H9 (cell line): ENCODE data around the gene GBP3. TPM values are rescaled to one million over a fixed set of nuclear protein-coding genes. Genes with fewer than 3 reads are reported as not detected.
"Not testable (repeated sequence)": the region's sequence is repeated elsewhere in the genome, so short reads cannot be mapped to it uniquely, and the experiment has no call there.

ENCODE experiments used
- DNase-seq: peaks from one replicate; pipeline ENCODE4 v3.0.0-alpha.2; 2017
- H2AFZ ChIP-seq: one replicate; pipeline ENCODE4 v1.6.1; 2013; ENCODE audit warnings: mild to moderate bottlenecking, low read length, control low read depth, moderate library complexity
- H2AK5ac ChIP-seq: 2 replicates; pipeline ENCODE4 v1.6.1; 2013; ENCODE audit warnings: low read length, control low read depth, mixed read lengths; ENCODE audit not compliant: insufficient read length
- H2BK120ac ChIP-seq: one replicate; pipeline ENCODE4 v1.6.1; 2013; ENCODE audit warnings: low read depth, mild to moderate bottlenecking, low read length, control low read depth, inconsistent platforms; ENCODE audit not compliant: poor library complexity, severe bottlenecking
- H2BK12ac ChIP-seq: 2 replicates; pipeline ENCODE4 v1.6.1; 2013; ENCODE audit warnings: low read length, control low read depth, mixed read lengths, low read depth; ENCODE audit not compliant: insufficient read length
- H2BK15ac ChIP-seq: 2 replicates; pipeline ENCODE4 v1.6.1; 2013; ENCODE audit warnings: low read depth, low read length, control low read depth
- H2BK20ac ChIP-seq: one replicate; pipeline ENCODE4 v1.6.1; 2013; ENCODE audit warnings: low read depth, mild to moderate bottlenecking, low read length, control low read depth, inconsistent platforms; ENCODE audit not compliant: poor library complexity, severe bottlenecking
- H2BK5ac ChIP-seq: 2 replicates; pipeline ENCODE4 v1.6.1; 2013; ENCODE audit warnings: low read length, control low read depth, mixed read lengths; ENCODE audit not compliant: insufficient read length
- H3K14ac ChIP-seq: 2 replicates; pipeline ENCODE4 v1.6.1; 2013; ENCODE audit warnings: low read length, control low read depth; ENCODE audit not compliant: insufficient read depth
- H3K18ac ChIP-seq: 2 replicates; pipeline ENCODE4 v1.6.1; 2013; ENCODE audit warnings: low read depth, mild to moderate bottlenecking, mixed read lengths, low read length, control low read depth; ENCODE audit not compliant: insufficient read length
- H3K23ac ChIP-seq: 2 replicates; pipeline ENCODE4 v1.6.1; 2013; ENCODE audit warnings: low read length, control low read depth, mixed read lengths, low read depth; ENCODE audit not compliant: insufficient read length
- H3K23me2 ChIP-seq: 2 replicates; pipeline ENCODE4 v1.6.1; 2013; ENCODE audit warnings: low read depth, mild to moderate bottlenecking, mixed read lengths, low read length, control low read depth; ENCODE audit not compliant: insufficient read length, poor library complexity, severe bottlenecking
- H3K27ac ChIP-seq: 2 replicates; pipeline ENCODE4 v1.5.1; 2013; ENCODE audit warnings: low read length, control low read depth, mixed read lengths, low read depth; ENCODE audit not compliant: insufficient read length
- H3K27me3 ChIP-seq: 2 replicates; pipeline ENCODE4 v1.6.1; 2013; ENCODE audit warnings: low read length, control low read depth, inconsistent platforms; ENCODE audit not compliant: insufficient read depth
- H3K4ac ChIP-seq: 2 replicates; pipeline ENCODE4 v1.6.1; 2013; ENCODE audit warnings: low read depth, mild to moderate bottlenecking, control low read depth, inconsistent platforms, low read length, moderate library complexity
- H3K4me1 ChIP-seq: 2 replicates; pipeline ENCODE4 v1.6.1; 2013; ENCODE audit warnings: low read length, control low read depth, inconsistent platforms; ENCODE audit not compliant: insufficient read depth
- H3K4me2 ChIP-seq: 2 replicates; pipeline ENCODE4 v1.6.1; 2013; ENCODE audit warnings: low read length, control low read depth, mixed read lengths; ENCODE audit not compliant: insufficient read length, insufficient read depth
- H3K56ac ChIP-seq: 2 replicates; pipeline ENCODE4 v1.6.1; 2013; ENCODE audit warnings: low read depth, mild to moderate bottlenecking, mixed read lengths, low read length, control low read depth; ENCODE audit not compliant: insufficient read length
- H3K79me1 ChIP-seq: 2 replicates; pipeline ENCODE4 v1.6.1; 2013; ENCODE audit warnings: low read depth, mild to moderate bottlenecking, moderate library complexity, low read length, control low read depth, inconsistent platforms; ENCODE audit not compliant: insufficient read depth, poor library complexity, severe bottlenecking
- H3K79me2 ChIP-seq: 2 replicates; pipeline ENCODE4 v1.6.1; 2013; ENCODE audit warnings: low read length, control low read depth, inconsistent platforms; ENCODE audit not compliant: insufficient read depth
- H3K9ac ChIP-seq: 2 replicates; pipeline ENCODE4 v1.6.1; 2013; ENCODE audit warnings: low read length, control low read depth, mixed read lengths; ENCODE audit not compliant: insufficient read length; ENCODE audit errors: extremely low read depth
- H3K9me3 ChIP-seq: one replicate; pipeline ENCODE4 v1.6.1; 2013; ENCODE audit warnings: low read depth, low read length, inconsistent platforms; ENCODE audit not compliant: control insufficient read depth
- H3T11ph ChIP-seq: one replicate; pipeline ENCODE4 v1.6.1; 2013; ENCODE audit warnings: mild to moderate bottlenecking, low read length, control low read depth, inconsistent platforms
- H4K20me1 ChIP-seq: one replicate; pipeline ENCODE4 v1.6.1; 2013; ENCODE audit not compliant: control insufficient read depth, insufficient read length, insufficient read depth
- H4K5ac ChIP-seq: 2 replicates; pipeline ENCODE4 v1.6.1; 2013; ENCODE audit warnings: low read depth, mild to moderate bottlenecking, mixed read lengths, low read length, control low read depth; ENCODE audit not compliant: insufficient read length
- H4K8ac ChIP-seq: replicated peaks from 2 replicates; pipeline ENCODE4 v1.6.1; 2013; ENCODE audit warnings: low read length, control low read depth, mixed read lengths, low read depth; ENCODE audit not compliant: insufficient read length
- H4K91ac ChIP-seq: 2 replicates; pipeline ENCODE4 v1.6.1; 2013; ENCODE audit warnings: low read depth, mild to moderate bottlenecking, moderate library complexity, mixed read lengths, low read length, control low read depth; ENCODE audit not compliant: insufficient read length
- H3K27ac Mint-ChIP-seq, 3 experiments: 2 replicates in 2 of 3; 3 replicates in 1 of 3; pipeline ENCODE4 v1.8.0; 2020 to 2021; ENCODE audit warnings: mixed read lengths in 3 of 3, mild to moderate bottlenecking in 1 of 3, moderate library complexity in 1 of 3
- H3K27me3 Mint-ChIP-seq: 2 replicates; pipeline ENCODE4 v1.8.0; 2021; ENCODE audit warnings: low read depth, mild to moderate bottlenecking, moderate library complexity, mixed read lengths
- H3K36me3 Mint-ChIP-seq, 3 experiments: 2 replicates in 2 of 3; 3 replicates in 1 of 3; pipeline ENCODE4 v1.8.0; 2020 to 2021; ENCODE audit warnings: low read depth in 3 of 3, mixed read lengths in 3 of 3; ENCODE audit not compliant: insufficient read depth in 1 of 3
- H3K4me1 Mint-ChIP-seq, 2 experiments: 2 replicates each; pipeline ENCODE4 v1.8.0; 2020; ENCODE audit warnings: mixed read lengths in 2 of 2
- H3K4me3 Mint-ChIP-seq, 2 experiments: 2 replicates in 1 of 2; 3 replicates in 1 of 2; pipeline ENCODE4 v1.8.0; 2020 to 2021; ENCODE audit warnings: mild to moderate bottlenecking in 2 of 2, mixed read lengths in 2 of 2, moderate library complexity in 1 of 2
- H3K9me3 Mint-ChIP-seq, 2 experiments: 2 replicates in 1 of 2; 3 replicates in 1 of 2; pipeline ENCODE4 v1.8.0; 2020; ENCODE audit warnings: mild to moderate bottlenecking in 2 of 2, mixed read lengths in 2 of 2, moderate library complexity in 1 of 2
- WGBS: extraction: QIAGEN DNeasy Blood & Tissue Kit; methylation state at CpG from one replicate; pipeline ENCODE4 v1.1.7; 2013; ENCODE audit warnings: missing lambda C conversion rate, low lambda C conversion rate, mixed read lengths; ENCODE audit not compliant: insufficient read length; ENCODE audit errors: extremely low coverage; 5-methylcytosine and 5-hydroxymethylcytosine counted together
- total RNA-seq: library from RNA; stranded (reverse); gene quantifications from 2 replicates; pipeline ENCODE4 v1.2.1, GENCODE V29; 2021
- TF ChIP-seq, protein P1 (sequence below): fragments of 200-600 bp; sonication (generic); conservative IDR thresholded peaks from 3 replicates; pipeline ENCODE4 v1.8.0; 2021; ENCODE audit warnings: antibody characterized with exemption, mild to moderate bottlenecking

GBP3 gene
- total RNA-seq, 1 experiment from 2014 or later = not detected

DNA sequence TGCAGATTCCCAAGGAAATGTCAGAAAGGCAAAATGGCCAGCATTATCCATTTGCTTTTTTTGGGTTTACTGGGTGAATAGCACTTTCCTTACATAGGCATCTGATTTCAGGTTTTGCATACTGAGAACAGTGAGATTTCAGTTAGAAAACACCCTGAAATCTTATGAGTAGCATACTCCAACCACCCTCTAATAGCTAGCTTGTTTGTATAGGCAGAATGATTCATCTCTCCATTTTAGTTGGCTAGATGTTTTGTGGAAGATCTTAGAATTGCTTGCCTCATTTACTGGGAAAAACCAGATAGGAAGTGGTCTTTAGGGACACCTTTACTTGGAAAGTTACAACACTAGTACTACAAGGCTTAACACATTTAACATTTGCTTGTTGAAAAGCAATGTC is 40.6 kb downstream of the GBP3 start:
- Mint-ChIP-seq H3K9me3 (no peaks in the 10 kb centered on the region), H3K27me3 (no peaks in the 10 kb centered on the region), H3K36me3 (peaks cover 22 to 46% (median 42%) of the 10 kb centered on the region in 3 experiments), H3K4me3 (no peak overlapping the region), H3K27ac (no peak overlapping the region; a peak in 1 of 7 replicates), H3K4me1 (peaks cover 0 to 11% of the 10 kb centered on the region in 2 experiments; a peak in 2 of 4 replicates)
- no peaks in the 10 kb centered on the region for H3K27me3 ChIP-seq
- peaks cover 3% of the 10 kb centered on the region for H4K20me1 ChIP-seq
- no peak overlapping the region for H2BK20ac ChIP-seq
- no peak overlapping the region for H3K9ac ChIP-seq
- no peak overlapping the region for H3K27ac ChIP-seq
- H3K4me1 ChIP-seq = no peaks in the 10 kb centered on the region; the same call in 1 of the 2 replicates
- no peak overlapping the region for H3K14ac ChIP-seq
- no peak overlapping the region for H3K4me2 ChIP-seq
- H4K91ac ChIP-seq = no peak overlapping the region
- no peak overlapping the region for H2BK5ac ChIP-seq
- no peak overlapping the region for H3K23ac ChIP-seq
- H3K79me2 ChIP-seq = peaks cover 11% of the 10 kb centered on the region; the same call in 1 of the 2 replicates
- H3K23me2 ChIP-seq = no peaks in the 10 kb centered on the region
- H2AK5ac ChIP-seq = no peak overlapping the region
- H2BK15ac ChIP-seq = no peak overlapping the region
- peaks cover 16% of the 10 kb centered on the region for H3K79me1 ChIP-seq
- no peak overlapping the region for H3K56ac ChIP-seq
- H3K18ac ChIP-seq = no peak overlapping the region
- no peak overlapping the region for H2BK120ac ChIP-seq
- no peak overlapping the region for H4K8ac ChIP-seq
- TF ChIP-seq, protein P1, sequence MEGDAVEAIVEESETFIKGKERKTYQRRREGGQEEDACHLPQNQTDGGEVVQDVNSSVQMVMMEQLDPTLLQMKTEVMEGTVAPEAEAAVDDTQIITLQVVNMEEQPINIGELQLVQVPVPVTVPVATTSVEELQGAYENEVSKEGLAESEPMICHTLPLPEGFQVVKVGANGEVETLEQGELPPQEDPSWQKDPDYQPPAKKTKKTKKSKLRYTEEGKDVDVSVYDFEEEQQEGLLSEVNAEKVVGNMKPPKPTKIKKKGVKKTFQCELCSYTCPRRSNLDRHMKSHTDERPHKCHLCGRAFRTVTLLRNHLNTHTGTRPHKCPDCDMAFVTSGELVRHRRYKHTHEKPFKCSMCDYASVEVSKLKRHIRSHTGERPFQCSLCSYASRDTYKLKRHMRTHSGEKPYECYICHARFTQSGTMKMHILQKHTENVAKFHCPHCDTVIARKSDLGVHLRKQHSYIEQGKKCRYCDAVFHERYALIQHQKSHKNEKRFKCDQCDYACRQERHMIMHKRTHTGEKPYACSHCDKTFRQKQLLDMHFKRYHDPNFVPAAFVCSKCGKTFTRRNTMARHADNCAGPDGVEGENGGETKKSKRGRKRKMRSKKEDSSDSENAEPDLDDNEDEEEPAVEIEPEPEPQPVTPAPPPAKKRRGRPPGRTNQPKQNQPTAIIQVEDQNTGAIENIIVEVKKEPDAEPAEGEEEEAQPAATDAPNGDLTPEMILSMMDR = no peak
- H2BK12ac ChIP-seq = no peak overlapping the region
- DNase-seq = no peak
- H4K5ac ChIP-seq = no peak overlapping the region
- no peak overlapping the region for H3T11ph ChIP-seq
- H3K9me3 ChIP-seq = no peaks in the 10 kb centered on the region
- no peak overlapping the region for H3K4ac ChIP-seq
- H2AFZ ChIP-seq = no peak overlapping the region

DNA sequence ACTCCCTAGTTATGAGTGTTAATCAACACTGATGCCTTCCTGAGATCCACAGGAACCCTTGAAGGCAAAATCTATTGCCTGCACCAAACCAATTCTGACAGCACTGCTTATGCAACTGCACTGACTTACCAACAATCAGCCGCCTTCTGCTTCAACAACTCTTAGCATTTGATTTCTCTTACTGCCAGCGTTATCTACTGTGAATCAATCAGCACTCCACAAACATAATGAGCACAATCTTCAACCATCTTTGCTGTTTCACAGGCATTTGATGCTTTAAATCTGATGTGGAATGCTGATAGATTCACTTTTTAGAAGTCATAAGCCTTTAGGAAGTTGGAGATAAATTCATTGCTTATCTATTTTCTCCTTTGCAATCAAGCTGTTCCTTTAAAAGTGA is 41.2 kb downstream of the GBP3 start:
- H3K79me2 ChIP-seq = peaks cover 10% of the 10 kb centered on the region; the same call in 1 of the 2 replicates

More for the DNA sequence above, 41.2 kb downstream of the GBP3 start:
- H3K4ac ChIP-seq, H3K9me3 Mint-ChIP-seq, H3K18ac ChIP-seq, H3K56ac ChIP-seq, H2BK5ac ChIP-seq, H3K14ac ChIP-seq, H3K27me3 ChIP-seq, H3K27ac ChIP-seq, H3K9me3 ChIP-seq, H4K20me1 ChIP-seq, H3T11ph ChIP-seq, H3K9ac ChIP-seq, H2AFZ ChIP-seq, H3K27me3 Mint-ChIP-seq, H3K4me1 ChIP-seq, H3K4me2 ChIP-seq, H4K91ac ChIP-seq, H2BK20ac ChIP-seq, H2BK15ac ChIP-seq, H3K4me3 Mint-ChIP-seq, H3K23me2 ChIP-seq, H2BK12ac ChIP-seq, H4K5ac ChIP-seq, H2BK120ac ChIP-seq, H2AK5ac ChIP-seq, DNase-seq, H3K23ac ChIP-seq, H4K8ac ChIP-seq: not testable (repeated sequence)
- WGBS = no CpG with 5 or more reads among the region's 2 CpGs
- peaks cover 20 to 43% (median 37%) of the 10 kb centered on the region in 3 experiments for H3K36me3 Mint-ChIP-seq
- peaks cover 0 to 11% of the 10 kb centered on the region in 2 experiments; a peak in 2 of 4 replicates for H3K4me1 Mint-ChIP-seq
- H3K27ac Mint-ChIP-seq = peak overlapping the region in 1 of 3 experiments; percentile 64; a peak in 2 of 7 replicates
- H3K79me1 ChIP-seq = peaks cover 16% of the 10 kb centered on the region
